Activated CD8-positive, alpha-beta memory T cell treated with anti-CD3 and anti-CD28 coated beads, Interleukin-2, amount 50 U/mL, for 24 hours (primary cell): ENCODE data around the gene SNTG2.
"Not testable (repeated sequence)": the region's sequence is repeated elsewhere in the genome, so short reads cannot be mapped to it uniquely, and the experiment has no call there.

Source experiments
- DNase-seq: peaks from one replicate; pipeline ENCODE4 v3.0.0-alpha.2; 2020; ENCODE audit errors: extremely low read depth

SNTG2 gene

DNA sequence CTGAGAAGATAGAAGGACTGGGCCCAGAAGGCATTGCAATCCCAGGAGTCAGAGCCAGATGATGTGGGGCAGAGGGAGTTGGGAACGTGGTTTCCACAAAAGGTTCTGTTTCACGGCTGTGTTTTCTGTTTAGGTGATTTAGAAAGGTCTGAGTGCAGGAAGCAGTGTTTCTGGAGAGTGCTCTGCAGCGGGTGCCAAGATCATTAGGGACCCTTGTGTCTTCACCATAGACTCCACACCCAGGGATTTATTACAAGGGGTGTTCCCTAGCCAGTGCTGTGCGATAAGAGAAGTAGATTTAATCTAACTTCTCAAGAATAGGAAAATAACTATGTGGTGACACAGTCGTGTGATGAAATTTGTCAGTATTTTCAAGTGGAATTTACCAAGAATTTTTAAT, 241.5 kb downstream of the SNTG2 start:
- no peak for DNase-seq

DNA sequence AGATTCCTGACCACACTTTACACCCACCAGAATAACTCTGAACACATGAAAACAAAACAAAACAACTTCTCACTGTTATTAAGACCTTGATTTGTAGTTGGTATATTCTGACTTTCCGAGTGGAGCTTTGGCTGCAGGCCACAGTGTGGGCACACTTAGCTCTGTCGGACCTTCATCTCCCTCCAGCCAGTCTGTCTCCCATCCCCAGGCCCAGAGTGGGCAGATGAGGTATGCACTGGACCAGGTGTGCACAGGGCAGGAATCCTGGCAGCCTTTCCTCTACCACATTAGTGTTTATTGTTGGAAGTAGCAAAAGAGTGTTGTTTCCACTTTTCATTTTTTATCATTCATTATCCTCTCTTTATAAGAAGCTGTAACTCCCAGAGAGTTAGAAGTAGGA, 243.2 kb downstream of the SNTG2 start:
- DNase-seq, result no peak

DNA sequence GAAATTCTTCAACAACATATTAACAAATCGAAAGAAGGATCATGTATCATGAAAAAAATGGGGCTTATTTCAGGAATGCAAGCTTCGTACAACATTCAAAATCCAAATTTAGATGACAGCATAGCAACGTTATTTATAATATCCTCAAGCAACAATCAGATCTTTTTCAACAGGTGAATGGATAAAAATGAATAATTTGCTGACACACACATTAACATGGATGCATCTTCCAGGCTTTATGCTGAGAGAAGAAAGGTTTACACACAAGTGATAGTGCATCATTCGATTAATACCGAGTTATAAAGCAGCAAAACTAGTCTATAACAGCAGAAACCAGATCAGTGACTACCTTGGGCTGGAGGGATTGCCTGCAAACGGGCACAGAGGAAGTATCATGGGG, 253.1 kb downstream of the SNTG2 start:
- no peak for DNase-seq

- DNase-seq, result no peak
Observed at GRCh38 chr2:1205853-1206252, 255.2 kb downstream of the SNTG2 start.

GRCh38 chr2:1207962-1208510, 257.4 kb downstream of the SNTG2 start:
- DNase-seq, result no peak

DNA sequence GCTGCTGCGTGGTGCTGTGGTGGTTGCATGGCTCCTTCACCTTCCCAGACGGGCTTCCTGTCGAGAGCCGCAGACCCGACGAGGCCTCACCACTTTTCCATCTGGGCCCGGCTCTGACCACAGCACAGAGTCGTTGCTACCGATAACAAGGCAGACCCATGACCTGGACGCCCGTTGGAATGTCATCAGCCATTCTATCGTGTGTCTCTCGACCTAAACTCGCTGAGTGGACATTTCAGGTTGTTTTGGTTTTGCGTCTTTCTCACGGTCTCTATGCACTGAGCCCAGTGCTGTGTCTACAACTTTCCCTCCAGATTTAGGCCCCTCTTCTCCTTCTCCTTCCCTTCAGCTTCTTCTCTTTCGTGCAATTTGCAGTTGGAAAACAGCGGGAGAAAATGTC, 257.9 kb downstream of the SNTG2 start:
- DNase-seq, result no peak

DNA sequence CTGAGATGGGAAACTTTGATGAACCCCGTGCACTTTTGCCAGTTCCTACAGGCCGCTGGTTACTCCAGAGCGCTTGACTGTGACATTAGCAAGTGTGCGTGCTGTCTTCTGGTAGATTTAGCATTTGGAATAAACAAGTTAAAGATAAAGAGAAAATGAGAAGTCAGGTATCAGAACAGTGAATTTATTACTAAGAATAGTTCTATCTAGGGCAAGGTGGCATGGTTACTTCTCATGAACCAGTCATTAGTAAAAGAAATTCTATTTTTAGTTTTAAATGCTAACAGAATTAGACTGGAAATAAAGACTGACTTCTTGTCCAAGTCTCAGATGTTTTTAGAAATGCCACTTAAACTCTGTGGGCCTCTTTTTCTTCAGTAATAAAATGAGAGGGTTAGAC, 258.6 kb downstream of the SNTG2 start:
- no peak for DNase-seq

GRCh38 chr2:1209761-1210160, 259.1 kb downstream of the SNTG2 start:
- DNase-seq, result no peak

DNA sequence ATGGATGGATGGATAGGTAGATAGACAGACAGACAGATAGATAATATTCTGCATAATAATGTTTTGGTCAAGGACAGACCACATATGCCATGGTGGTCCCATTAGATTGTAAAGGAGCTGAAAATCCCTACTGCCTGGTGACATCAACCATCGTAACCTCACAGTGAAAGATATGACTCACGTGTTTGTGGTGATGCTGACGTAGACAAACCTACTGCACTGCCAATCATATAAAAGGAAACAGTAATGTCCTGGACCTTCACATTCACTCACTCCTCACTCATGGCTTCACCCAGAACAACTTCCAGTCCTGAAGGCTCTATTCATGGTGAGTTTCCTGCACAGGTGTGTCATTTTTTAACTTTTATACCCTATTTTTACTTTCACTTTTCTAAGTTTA, 259.7 kb downstream of the SNTG2 start:
- DNase-seq, result no peak

GRCh38 chr2:1219901-1220573, 269.4 kb downstream of the SNTG2 start:
- no peak for DNase-seq

DNA sequence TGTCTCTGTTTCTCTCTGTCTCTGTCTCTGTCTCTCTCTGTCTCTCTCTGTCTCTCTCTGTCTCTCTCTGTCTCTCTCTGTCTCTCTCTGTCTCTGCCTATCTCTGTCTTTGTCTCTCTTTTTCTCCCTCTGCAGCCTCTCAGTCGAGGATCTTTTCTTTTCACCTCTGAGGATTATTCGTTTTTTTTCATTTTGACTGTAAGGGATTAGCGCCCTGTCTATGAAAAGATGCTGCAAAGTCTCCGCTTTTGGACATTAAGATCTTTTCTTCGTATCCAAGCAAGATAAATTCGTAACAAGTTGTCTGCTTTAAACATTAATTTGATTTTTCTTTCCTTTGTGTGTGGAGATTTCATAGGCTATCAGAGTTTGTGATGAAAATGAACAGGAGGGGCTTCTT, 271.4 kb downstream of the SNTG2 start:
- no peak for DNase-seq

DNA sequence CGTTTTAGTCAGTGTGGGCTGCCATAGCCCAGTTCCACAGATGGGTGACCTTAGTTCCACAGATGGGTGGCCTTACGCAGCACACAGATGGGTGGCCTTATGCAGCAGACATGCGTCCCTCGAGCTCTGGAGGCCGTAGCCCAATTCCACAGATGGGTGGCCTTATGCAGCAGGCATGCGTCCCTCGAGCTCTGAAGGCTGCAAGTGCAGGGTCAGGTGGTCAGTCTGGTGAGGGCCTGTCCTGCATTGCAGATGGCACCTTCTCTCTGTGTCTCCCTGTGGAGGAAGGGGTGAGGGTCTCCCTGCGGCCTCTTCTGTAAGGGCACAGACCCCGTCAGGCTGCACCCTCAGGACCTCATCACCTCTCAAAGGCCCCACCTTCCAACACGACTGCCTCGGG, 273.1 kb downstream of the SNTG2 start:
- DNase-seq, result no peak

- no peak for DNase-seq
Observed at GRCh38 chr2:1224901-1225300, 274.3 kb downstream of the SNTG2 start.

DNA sequence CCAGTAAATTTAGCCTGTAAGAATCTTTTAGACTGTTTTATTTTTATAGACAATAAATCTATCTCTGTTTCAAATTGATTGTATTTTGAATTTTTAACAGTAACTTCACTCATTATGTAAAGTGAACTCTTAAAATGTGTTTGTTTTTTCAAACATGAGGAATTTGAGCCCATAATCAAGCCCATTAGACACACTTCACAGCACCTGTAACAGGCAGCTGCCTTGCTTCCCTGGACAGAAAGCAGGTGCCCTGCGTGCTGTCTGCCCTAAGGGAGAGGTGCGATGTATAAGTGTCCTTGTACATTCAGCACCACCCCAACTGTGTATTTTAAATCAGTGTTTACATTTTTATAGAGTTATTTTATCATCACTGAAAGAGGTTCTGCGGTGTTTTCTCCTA, 276.1 kb downstream of the SNTG2 start:
- DNase-seq, result no peak

DNA sequence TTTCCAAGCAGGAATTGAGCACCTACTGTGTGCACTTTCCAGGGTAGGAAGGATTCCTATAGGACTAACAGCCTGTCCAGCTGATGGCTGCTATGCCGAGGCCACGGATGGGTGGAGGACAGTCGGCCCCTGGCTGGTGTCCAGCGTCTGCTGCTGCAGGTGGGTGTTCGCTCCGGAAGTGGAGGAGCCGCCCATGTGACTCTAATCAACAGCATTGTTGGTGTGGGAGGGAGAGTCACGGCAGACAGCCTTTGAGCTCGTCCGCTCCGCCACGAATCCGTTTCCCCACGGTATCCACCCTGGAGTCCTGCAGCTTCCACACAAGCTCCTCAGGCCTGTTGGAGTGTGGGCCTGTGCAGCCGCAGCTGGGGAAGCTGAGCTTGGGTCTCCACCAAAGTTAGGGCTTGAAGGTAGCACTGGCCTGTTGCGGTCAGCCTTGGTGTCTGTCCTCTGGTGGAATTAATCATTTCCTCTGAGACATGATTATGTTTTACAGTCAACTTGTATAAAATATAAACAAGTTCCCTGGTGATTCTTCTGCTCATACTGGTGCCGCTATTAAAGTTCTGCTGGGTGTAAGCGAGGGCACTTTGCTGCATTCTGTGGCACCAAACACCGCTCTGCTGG, 276.7 kb downstream of the SNTG2 start:
- DNase-seq, result no peak

DNA sequence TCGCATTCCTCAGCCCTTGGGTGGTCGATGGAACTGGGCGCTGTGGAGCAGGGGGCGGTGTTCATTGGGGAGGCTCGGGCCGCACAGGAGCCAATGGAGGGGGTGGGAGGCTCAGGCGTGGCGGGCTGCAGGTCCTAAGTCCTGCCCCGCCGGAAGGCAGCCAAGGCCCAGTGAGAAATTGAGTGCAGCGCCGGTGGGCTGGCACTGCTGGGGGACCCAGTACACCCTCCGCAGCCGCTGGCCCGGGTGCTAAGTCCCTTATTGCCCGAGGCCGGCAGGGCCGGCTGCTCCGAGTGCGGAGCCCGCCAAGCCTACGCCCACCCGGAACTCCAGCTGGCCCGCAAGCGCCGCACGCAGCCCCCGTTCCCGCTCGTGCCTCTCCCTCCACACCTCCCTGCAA, 278.9 kb downstream of the SNTG2 start:
- DNase-seq, result not testable (repeated sequence)

GRCh38 chr2:1230155-1230893, 279.7 kb downstream of the SNTG2 start:
- DNase-seq, result no peak

DNA sequence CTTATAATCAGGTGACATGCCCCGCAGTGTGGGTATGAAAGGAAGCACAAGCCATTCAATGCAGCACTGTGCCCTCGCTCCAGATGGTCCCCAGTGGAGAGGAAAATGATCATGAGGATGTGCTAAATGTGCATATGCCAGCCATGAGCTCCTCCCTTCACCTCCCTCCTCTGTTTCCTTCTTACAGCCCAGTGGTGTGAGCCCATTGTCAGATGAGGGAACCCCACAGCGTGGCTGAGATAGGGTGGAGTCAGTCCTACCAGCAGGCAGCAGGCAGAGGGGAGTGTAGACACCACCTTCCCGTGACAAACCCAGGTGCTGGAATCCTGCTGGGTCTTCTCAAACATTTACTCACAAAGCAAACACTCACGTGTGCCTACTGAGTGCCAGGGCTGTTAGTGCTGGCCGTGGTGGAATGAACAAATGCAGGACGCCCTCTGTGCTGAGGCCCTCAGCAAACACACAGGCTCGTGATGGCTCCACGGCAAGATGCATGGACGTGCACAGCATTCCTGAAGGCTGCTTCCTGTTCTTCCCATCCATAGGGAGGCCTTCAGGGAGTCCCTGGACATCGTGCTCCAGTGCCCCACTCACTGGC, 280.9 kb downstream of the SNTG2 start:
- no peak for DNase-seq

- no peak for DNase-seq
Observed at GRCh38 chr2:1233281-1233680, 282.6 kb downstream of the SNTG2 start.

DNA sequence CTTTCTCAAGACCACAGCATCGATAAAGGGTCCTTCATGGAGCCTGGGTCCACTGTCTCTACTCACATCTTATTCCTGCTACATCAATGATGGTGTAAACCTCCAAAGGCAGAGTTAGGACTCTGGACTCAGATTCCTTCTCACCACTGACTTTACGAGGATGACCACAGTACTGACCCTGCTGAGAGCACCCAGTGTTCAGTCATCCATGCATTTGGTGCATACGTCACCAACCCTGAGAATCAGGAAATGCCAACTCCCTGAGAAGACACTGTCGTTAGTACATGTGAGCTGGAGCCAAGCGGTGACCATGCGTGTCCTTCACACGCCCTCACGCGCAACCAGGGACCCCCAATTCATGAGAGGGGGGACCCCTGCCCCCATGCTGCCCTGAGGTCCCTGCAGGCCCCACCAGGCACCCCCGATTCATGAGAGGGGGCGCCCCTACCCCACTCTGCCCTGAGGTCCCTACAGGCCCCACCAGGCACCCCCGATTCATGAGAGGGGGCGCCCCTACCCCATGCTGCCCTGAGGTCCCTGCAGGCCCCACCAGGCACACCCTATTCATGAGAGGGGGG, 284.2 kb downstream of the SNTG2 start:
- DNase-seq, result no peak

GRCh38 chr2:1235806-1236205, 285.2 kb downstream of the SNTG2 start:
- DNase-seq, result no peak

DNA sequence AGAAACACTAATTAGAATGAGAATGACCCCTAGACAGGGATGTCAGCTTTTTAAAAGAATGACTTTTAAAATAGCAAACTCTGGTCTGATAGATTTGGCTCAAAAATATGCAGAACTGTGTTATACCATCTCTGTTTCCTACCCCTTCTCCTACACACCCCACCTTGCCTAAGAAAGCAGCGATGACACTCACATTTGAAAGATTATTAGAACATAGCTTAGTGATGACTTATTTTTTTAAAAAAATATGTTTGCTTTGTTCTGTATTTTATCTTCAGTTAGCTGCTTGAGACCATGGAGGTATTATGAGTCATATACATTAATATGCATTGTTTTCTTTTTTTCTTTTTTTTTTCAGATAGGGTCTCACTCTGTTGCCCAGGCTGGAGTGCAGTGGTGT, 286.0 kb downstream of the SNTG2 start:
- DNase-seq, result no peak
